Renal cortical epithelial cell (primary cell): ENCODE measurements around the gene ZNF70. TPM values are rescaled to one million over a fixed set of nuclear protein-coding genes. Genes with fewer than 3 reads are reported as not detected.
"Not testable (repeated sequence)": the region's sequence is repeated elsewhere in the genome, so short reads cannot be mapped to it uniquely, and the experiment has no call there.

Experiments used
- DNase-seq: peaks from one replicate; pipeline ENCODE4 v3.0.0-alpha.2; 2011; ENCODE audit warnings: low read depth
- total RNA-seq: library from RNA; depleted of rRNA; stranded (reverse); fragments of >200 nt; gene quantifications from 2 replicates; pipeline ENCODE4 v1.2.3, GENCODE V29; 2014

ZNF70 gene
- total RNA-seq, 1 donor from 2014 or later: 4.3 TPM

GRCh38 chr22:23756891-23757290 is 6.0 kb upstream of the ZNF70 start:
- DNase-seq: no peak

DNA sequence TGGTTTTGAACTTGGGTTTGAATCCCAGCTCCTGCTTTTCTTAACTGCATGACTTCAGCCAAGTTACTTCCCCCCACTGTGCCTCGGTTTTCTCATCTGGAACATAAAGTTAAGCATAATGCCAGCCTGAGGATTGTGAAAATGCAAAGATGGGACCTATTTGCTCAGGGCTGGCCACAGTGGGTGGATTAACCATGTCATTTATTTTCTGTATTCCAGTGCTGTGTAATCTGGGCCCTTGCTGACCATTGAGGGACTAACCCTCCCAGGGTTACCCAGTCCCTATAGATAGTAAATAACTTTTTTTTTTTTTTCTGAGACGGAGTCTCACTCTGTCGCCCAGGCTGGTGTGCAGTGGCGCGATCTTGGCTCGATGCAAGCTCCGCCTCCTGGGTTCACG is 4.8 kb upstream of the ZNF70 start:
- no peak for DNase-seq

GRCh38 chr22:23754980-23755636 is 4.2 kb upstream of the ZNF70 start:
- DNase-seq: peak; percentile 18

- DNase-seq: no peak
Measured at GRCh38 chr22:23754220-23754919, 3.5 kb upstream of the ZNF70 start, which contains the start of gene VPREB3. Gene VPREB3 (minus strand): TSS chr22:23754425. CDS start chr22:23754363, 62 bp downstream.

- no peak for DNase-seq
Measured at GRCh38 chr22:23753385-23753784, 2.5 kb upstream of the ZNF70 start.

GRCh38 chr22:23752750-23753149 is 1.8 kb upstream of the ZNF70 start:
- DNase-seq: no peak

DNA sequence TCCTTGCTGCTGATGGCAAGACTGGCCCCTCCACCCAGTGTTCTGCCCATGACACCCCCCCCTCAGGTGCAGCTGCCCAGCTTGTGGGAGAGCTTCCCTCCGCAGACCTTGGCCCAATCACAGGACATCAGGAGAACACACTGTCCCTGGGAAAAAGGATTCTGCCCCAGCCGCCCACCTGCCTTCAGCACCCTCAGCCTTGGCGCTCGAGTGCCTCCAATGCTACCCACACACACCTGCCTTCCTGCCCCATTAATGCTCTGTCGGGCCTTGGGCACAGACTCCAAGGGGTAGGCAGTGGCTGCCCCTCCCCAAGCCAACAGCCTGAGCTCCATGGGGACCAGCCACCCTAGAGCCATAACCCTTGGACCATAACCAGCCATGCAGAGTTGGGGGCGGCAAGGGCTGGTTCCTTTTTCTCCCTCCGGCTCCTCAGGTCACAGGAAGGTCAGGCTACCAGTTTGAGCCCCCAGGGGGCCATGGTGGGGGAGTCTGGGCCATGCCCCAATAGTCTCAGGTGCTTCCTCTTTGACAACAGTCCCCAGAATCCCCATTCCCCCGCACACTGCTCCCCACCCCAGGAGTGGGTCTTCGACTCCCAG is 1.3 kb upstream of the ZNF70 start:
- DNase-seq: no peak

- DNase-seq: no peak
Measured at GRCh38 chr22:23751441-23751996, 607 bp upstream of the ZNF70 start.

GRCh38 chr22:23750367-23750713 is 572 bp downstream of the ZNF70 start:
- no peak for DNase-seq

DNA sequence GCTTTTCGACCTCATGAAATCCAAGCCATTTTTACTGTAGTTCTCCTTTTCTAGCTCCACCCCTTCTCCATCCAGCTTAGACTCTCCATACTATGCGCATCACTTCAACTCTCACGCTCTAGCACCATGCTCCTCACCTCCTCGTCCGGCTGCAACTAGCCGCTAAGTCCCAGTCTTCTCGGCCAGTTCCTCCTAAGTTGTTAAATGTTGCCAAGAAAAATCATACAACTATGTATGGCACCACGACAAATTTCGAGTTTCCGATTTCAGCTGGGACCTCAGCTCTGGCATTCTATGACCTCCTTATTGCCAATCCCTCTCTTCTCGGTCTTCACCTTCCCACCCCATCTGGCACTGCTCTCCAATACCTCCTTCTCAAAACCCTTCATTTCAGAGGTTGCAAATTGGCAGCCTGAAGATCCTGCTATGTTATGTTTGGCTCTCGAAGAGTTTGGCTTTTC is 1.0 kb downstream of the ZNF70 start:
- no peak for DNase-seq

GRCh38 chr22:23745791-23746190 is 5.1 kb downstream of the ZNF70 start:
- DNase-seq: no peak

- no peak for DNase-seq
Measured at GRCh38 chr22:23744485-23744884, 6.4 kb downstream of the ZNF70 start.

- no peak for DNase-seq
Measured at GRCh38 chr22:23744001-23744400, 6.9 kb downstream of the ZNF70 start.

- DNase-seq: no peak
Measured at GRCh38 chr22:23743303-23743705, 7.6 kb downstream of the ZNF70 start.

- DNase-seq: no peak
Measured at GRCh38 chr22:23742505-23743264, 8.2 kb downstream of the ZNF70 start.

DNA sequence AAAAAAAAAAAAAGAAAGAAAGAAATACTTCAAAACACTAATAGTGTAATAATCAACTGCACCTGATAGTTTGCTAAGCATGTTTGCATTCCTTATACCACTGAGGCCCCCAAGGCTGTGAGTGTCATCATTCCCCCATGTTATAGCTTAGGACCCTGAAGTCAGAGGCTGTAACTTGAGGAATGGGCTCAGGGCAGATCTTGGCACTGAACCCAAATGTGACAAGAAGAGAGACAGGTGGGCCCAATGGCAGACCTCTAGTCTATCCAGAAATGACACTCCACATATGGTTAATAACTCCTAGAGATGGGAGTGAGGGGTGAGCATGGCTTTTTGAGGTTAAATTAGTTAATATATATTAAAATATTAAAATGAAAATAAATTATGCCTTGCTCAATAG is 13.2 kb downstream of the ZNF70 start:
- DNase-seq: no peak

DNA sequence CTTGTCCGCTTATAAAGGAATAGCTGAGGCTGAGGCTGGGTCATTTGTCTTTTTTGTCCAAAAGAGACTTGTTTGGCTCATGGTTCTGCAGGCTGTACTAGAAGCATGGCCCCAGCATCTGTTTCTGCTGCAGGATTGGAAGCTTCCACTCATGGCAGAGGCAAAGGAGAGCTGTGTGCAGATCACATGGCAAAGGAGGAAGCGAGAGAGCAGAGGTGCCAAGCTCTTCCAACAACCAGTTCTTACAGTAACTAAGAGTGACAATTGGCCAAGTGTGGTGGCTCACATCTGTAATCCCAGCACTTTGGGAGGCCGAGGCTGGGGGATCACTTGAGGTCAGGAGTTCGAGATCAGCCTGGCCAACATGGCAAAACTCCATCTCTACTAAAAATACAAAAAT is 22.8 kb downstream of the ZNF70 start:
- not testable (repeated sequence) for DNase-seq

GRCh38 chr22:23722724-23723123 is 28.2 kb downstream of the ZNF70 start:
- no peak for DNase-seq

DNA sequence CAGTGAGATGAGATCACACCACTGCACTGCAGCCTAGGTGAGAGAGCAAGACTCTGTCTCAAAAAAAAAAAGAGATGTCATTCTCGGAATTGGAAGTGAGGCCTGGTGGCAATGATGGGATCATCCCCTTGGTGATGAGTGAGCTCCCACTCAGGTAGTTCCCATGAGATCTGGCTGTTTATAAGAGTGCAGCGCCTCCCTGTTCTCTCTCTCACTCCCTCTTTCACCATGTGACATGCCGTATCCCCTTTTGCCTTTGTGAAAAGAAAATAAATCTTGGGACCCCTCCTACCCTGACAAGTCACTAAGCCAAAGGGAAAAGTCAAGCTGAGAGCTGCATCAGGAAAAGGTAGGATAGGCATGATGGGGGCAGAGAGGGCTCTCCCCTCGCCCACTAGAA is 28.8 kb downstream of the ZNF70 start:
- no peak for DNase-seq

DNA sequence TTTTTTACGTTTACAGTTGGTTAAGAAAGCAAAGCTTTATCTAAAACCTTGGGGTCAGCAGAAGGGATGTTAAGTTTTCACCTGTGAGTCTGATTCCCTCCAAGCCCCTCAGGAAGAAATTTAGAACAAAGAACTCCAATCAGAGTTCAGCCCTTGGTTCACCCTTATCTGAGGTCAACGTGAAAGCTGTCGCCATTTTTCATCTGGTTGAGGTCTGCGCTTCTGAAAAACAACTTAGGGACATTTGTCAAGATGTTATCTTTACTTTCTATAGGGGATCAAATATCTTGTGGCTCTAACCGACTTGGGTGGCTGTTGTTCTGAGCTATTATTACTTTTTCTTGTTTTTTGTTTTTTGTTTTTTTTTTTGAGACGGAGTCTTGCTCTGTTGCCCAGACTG is 30.1 kb downstream of the ZNF70 start:
- DNase-seq: no peak

DNA sequence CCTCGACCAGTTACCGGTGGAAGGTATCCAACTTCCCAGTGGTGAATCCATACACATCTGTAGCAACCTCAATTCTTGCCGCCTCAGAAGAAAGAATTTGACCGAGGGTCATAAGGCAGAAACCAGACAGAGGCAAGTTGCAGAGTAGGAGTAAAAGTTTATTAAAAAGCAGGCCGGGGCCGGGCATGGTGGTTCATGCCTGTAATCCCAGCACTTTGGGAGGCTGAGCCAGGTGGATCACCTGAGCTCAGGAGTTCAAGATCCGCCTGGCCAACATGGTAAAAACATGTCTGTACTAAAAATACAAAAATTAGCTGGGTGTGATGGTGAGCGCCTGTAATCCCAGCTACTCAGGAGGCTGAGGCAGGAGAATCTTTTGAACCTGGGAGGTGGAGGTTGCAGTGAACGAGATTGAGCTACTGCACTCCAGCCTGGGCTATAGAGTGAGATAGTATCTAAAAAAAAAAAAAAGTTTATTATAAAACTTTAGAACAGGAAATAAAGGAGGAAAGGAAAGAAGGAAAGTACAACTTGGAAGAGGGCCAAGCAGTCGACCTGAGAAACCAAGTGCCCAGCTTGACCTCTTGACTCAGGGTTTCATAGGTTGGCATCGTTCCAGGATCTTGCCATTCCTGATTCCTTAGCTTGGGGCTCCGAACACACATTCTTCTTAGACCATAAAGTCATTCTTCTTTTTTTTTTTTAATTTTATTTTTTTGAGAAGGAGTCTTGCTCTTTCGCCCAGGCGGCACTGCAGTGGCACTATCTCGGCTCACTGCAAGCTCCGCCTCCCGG is 32.3 kb downstream of the ZNF70 start:
- peak; percentile 81 for DNase-seq
